Caco-2 (cell line): ENCODE results near the gene HERC4. TPM values are rescaled to one million over a fixed set of nuclear protein-coding genes. Genes with fewer than 3 reads are reported as not detected.

Experiments
- BruUV-seq: library from RNA; stranded (reverse); fragments of 400-500 nt; replicated peaks from 2 replicates; lab custom pipeline; 2021; lab: Mats Ljungman, UMichigan
- CTCF ChIA-PET: fragments of 300-600 bp; sonication (Branson Sonifier 250); formaldehyde crosslinking; loops from one replicate; lab custom pipeline; 2022; ENCODE audit warnings: antibody characterized with exemption; lab: Charles Lee
- POLR2A ChIA-PET: fragments of 300-600 bp; sonication (Branson Sonifier 250); formaldehyde crosslinking; loops from one replicate; lab custom pipeline; 2022; ENCODE audit warnings: antibody characterized with exemption; lab: Charles Lee
- DNase-seq, 2 experiments: peaks; one replicate each; pipeline versions ENCODE4 v3.0.0 to v3.0.0-alpha.2; 2020 to 2022
- H3K27me3 ChIP-seq: replicated peaks from 2 replicates; pipeline ENCODE4 v1.6.0; 2011; ENCODE audit warnings: low read length; ENCODE audit not compliant: control insufficient read depth, insufficient read depth
- H3K36me3 ChIP-seq: 2 replicates; pipeline ENCODE4 v1.5.1; 2011; ENCODE audit warnings: low read length; ENCODE audit not compliant: control insufficient read depth, insufficient read depth
- H3K4me1 ChIP-seq: fragments of 250-450 bp; sonication (Bioruptor Pico); 2 replicates; pipeline ENCODE4 v1.5.1; 2020; ENCODE audit warnings: mild to moderate bottlenecking
- H3K4me3 ChIP-seq: 2 replicates; pipeline ENCODE4 v1.5.1; 2011; ENCODE audit warnings: low read depth, mild to moderate bottlenecking, control low read depth, low read length
- H3K9me3 ChIP-seq: fragments of 250-450 bp; sonication (Bioruptor Pico); 2 replicates; pipeline ENCODE4 v1.5.1; 2020; ENCODE audit warnings: mild to moderate bottlenecking, moderate library complexity
- H3K27ac Mint-ChIP-seq: one replicate; pipeline ENCODE4 v1.8.0; 2022; ENCODE audit warnings: mixed read lengths; ENCODE audit not compliant: unreplicated experiment
- H3K27me3 Mint-ChIP-seq: one replicate; pipeline ENCODE4 v1.8.0; 2022; ENCODE audit warnings: mixed read lengths; ENCODE audit not compliant: insufficient read depth, unreplicated experiment
- H3K36me3 Mint-ChIP-seq: one replicate; pipeline ENCODE4 v1.8.0; 2022; ENCODE audit warnings: mild to moderate bottlenecking, mixed read lengths; ENCODE audit not compliant: insufficient read depth, unreplicated experiment
- H3K4me1 Mint-ChIP-seq: one replicate; pipeline ENCODE4 v1.8.0; 2022; ENCODE audit warnings: low read depth, mixed read lengths; ENCODE audit not compliant: unreplicated experiment
- H3K4me3 Mint-ChIP-seq: one replicate; pipeline ENCODE4 v1.8.0; 2022; ENCODE audit warnings: mild to moderate bottlenecking, moderate library complexity, mixed read lengths; ENCODE audit not compliant: unreplicated experiment
- H3K9me3 Mint-ChIP-seq: one replicate; pipeline ENCODE4 v1.8.0; 2022; ENCODE audit warnings: mixed read lengths; ENCODE audit not compliant: unreplicated experiment
- intact Hi-C: fragments of 100-400 bp; cut with micrococcal nuclease; formaldehyde crosslinking; loops from one replicate; pipeline ENCODE4 v1.10.0; 2022; ENCODE audit not compliant: unreplicated experiment
- total RNA-seq: library from RNA; stranded (reverse); gene quantifications from 2 replicates; pipeline ENCODE4 v1.2.3, GENCODE V29; 2022
- TF ChIP-seq, protein P1 (sequence below), 2 experiments: fragments of 200-600 bp in 1 of 2; IDR thresholded peaks; 1 replicate in 1 of 2; 2 replicates in 1 of 2; pipeline versions ENCODE4 v1.5.1 to v1.8.0; 2011 to 2022; ENCODE audit warnings: antibody characterized with exemption in 1 of 2, control low read depth in 1 of 2, inconsistent platforms in 1 of 2, low read depth in 1 of 2, low read length in 1 of 2, mild to moderate bottlenecking in 1 of 2, moderate library complexity in 1 of 2; ENCODE audit not compliant: insufficient read depth in 1 of 2, severe bottlenecking in 1 of 2, unreplicated experiment in 1 of 2

HERC4 gene
- total RNA-seq, 1 experiment from 2014 or later: 59.4 TPM

DNA sequence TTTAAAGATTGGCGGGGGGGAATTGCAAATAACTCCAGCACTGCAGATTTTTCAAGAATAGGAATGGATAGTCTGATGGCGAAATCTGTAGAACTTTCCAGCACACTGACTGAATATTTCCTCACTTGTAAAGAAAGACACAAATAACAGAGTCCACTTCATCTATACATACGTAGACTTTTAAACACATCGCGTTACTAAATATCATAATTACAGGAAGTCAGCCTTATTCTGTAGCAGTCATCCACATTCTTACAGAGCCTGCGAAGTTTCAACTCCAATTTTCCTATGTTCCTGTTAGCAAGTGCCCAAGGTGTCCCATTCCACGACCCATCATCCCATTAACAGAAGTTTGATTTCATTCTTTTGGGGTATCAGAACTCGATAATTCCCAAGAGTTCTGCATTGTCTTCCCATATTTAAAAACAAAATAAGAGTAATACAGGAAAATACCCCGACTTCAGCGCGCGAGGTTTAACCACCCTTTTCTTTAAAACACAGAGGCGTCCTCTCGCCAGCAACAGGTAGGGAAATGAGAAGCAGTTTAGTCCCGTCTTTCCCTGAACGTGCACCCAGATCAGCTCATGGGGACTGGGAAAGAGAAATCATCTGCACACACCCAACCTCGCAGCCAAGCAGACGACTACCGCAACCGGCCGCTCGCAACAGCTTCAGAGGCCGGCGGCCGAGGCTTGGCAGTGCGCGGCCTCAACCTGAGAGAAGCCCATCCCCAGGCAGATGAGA is 880 bp downstream of the HERC4 start:
- intact Hi-C loops: loop anchor here (1.0 to 10.0 kb wide), 4 partner anchors 83 to 225 kb away; partner anchors contain the start of gene SIRT1
- Mint-ChIP-seq H3K36me3 (peaks cover 33% of the 10 kb centered on the region), H3K4me3 (peak overlapping the region; percentile 97), H3K27me3 (no peaks in the 10 kb centered on the region), H3K4me1 (peaks cover 18% of the 10 kb centered on the region), H3K9me3 (no peaks in the 10 kb centered on the region), H3K27ac (peak overlapping the region; percentile 94)
- H3K9me3 ChIP-seq: no peaks in the 10 kb centered on the region
- CTCF ChIA-PET: no interaction called here
- POLR2A ChIA-PET: interaction anchor here (1.0 kb wide), 1 partner anchor 190 kb away, joined by 3 read pairs; no protein-coding TSS in a partner anchor
- BruUV-seq: TSS peak; percentile 41
- H3K4me3 ChIP-seq: peak overlapping the region; percentile 91
- H3K4me1 ChIP-seq: peaks cover 18% of the 10 kb centered on the region
- no peaks in the 10 kb centered on the region for H3K36me3 ChIP-seq
- H3K27me3 ChIP-seq: no peaks in the 10 kb centered on the region
- TF ChIP-seq, protein P1, sequence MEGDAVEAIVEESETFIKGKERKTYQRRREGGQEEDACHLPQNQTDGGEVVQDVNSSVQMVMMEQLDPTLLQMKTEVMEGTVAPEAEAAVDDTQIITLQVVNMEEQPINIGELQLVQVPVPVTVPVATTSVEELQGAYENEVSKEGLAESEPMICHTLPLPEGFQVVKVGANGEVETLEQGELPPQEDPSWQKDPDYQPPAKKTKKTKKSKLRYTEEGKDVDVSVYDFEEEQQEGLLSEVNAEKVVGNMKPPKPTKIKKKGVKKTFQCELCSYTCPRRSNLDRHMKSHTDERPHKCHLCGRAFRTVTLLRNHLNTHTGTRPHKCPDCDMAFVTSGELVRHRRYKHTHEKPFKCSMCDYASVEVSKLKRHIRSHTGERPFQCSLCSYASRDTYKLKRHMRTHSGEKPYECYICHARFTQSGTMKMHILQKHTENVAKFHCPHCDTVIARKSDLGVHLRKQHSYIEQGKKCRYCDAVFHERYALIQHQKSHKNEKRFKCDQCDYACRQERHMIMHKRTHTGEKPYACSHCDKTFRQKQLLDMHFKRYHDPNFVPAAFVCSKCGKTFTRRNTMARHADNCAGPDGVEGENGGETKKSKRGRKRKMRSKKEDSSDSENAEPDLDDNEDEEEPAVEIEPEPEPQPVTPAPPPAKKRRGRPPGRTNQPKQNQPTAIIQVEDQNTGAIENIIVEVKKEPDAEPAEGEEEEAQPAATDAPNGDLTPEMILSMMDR (IDR thresholded peaks at IDR 0.05; ENCODE audit: insufficient read depth in 1 of 2, low read depth in 1 of 2, low read length in 1 of 2, severe bottlenecking in 1 of 2, unreplicated experiment in 1 of 2): no peak
- no peak for DNase-seq

DNA sequence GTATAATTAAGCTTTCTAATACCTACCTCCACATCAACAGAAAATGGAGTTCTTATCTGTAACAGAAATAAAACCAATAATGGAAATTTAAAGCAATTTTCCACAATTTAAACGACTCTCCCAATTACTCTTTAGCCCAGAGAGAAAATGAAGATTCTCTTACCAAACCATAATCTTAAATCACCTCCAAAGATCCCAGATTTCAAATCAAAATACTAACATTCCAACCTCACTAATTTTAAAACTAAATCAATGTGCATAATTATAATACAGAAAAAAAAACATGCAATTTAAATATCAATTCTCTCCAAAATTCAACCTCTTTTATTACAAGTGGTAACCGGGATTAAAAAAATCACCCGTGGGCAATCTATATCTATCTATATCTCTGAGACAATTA is 1.5 kb downstream of the HERC4 start:
- H3K36me3 ChIP-seq: no peaks in the 10 kb centered on the region
- Mint-ChIP-seq H3K27me3 (no peaks in the 10 kb centered on the region), H3K36me3 (peaks cover 33% of the 10 kb centered on the region), H3K9me3 (no peaks in the 10 kb centered on the region), H3K4me1 (peaks cover 18% of the 10 kb centered on the region), H3K27ac (peak overlapping the region; percentile 94), H3K4me3 (peak overlapping the region; percentile 97)
- ChIA-PET POLR2A (no interaction called here), CTCF (no interaction called here)
- BruUV-seq: no TSS peak
- intact Hi-C loops: loop anchor here (1.0 to 10.0 kb wide), 4 partner anchors 83 to 224 kb away; partner anchors contain the start of gene SIRT1
- H3K4me1 ChIP-seq: peaks cover 18% of the 10 kb centered on the region
- no peaks in the 10 kb centered on the region for H3K27me3 ChIP-seq
- no peak for DNase-seq
- H3K9me3 ChIP-seq: no peaks in the 10 kb centered on the region
- TF ChIP-seq, protein P1 (IDR thresholded peaks at IDR 0.05; ENCODE audit: insufficient read depth in 1 of 2, low read depth in 1 of 2, low read length in 1 of 2, severe bottlenecking in 1 of 2, unreplicated experiment in 1 of 2): no peak
- peak overlapping the region; percentile 91 for H3K4me3 ChIP-seq

DNA sequence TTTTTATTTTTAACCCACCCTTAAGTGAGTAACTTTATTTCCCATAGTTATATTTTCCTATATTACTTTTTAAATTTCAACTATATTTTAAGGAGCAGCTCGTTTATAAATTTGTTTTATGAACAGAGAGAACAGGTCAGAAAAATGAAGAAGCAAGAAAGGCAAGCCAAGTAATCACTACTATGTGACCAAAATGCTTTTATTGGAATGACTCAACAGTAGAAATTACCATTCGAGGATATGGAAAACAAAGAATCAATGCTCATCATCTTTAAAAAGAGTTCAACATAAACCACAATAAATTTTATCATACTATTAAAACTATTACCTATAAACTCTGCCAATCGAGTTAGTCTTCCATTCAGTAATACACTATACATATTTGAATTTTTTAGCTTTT is 7.6 kb downstream of the HERC4 start:
- Mint-ChIP-seq H3K27ac (no peak overlapping the region), H3K36me3 (peaks cover 39% of the 10 kb centered on the region), H3K27me3 (no peaks in the 10 kb centered on the region), H3K9me3 (no peaks in the 10 kb centered on the region), H3K4me3 (no peak overlapping the region), H3K4me1 (peaks cover 11% of the 10 kb centered on the region)
- DNase-seq: no peak
- no TSS peak for BruUV-seq
- Histone ChIP-seq H3K36me3 (peaks cover 3% of the 10 kb centered on the region; the same call in 1 of the 2 replicates), H3K27me3 (no peaks in the 10 kb centered on the region), H3K9me3 (no peaks in the 10 kb centered on the region), H3K4me1 (0 out of 2 replicates have a peak, but pooled peaks cover 2% of the 10 kb centered on the region), H3K4me3 (no peak overlapping the region)
- TF ChIP-seq, protein P1 (IDR thresholded peaks at IDR 0.05; ENCODE audit: insufficient read depth in 1 of 2, low read depth in 1 of 2, low read length in 1 of 2, severe bottlenecking in 1 of 2, unreplicated experiment in 1 of 2): no peak
- ChIA-PET CTCF (no interaction called here), POLR2A (interaction anchor here (0.7 kb wide), 1 partner anchor 46 kb away, joined by 3 read pairs; no protein-coding TSS in a partner anchor)
- intact Hi-C loops: no loop called here
